Activated T-helper 1 cell treated with Interleukin-2 at 50 U/mL for 16 hours (primary cell): ENCODE data around the gene NXPH4.

Source experiments
- DNase-seq: peaks from one replicate; pipeline ENCODE4 v3.0.0-alpha.2; 2020; ENCODE audit warnings: low read depth

The NXPH4 gene

GRCh38 chr12:57183939-57184725 lies 32.5 kb upstream of the NXPH4 start:
- no peak for DNase-seq

- no peak for DNase-seq
These were observed 31.2 kb upstream of the NXPH4 start for GRCh38 chr12:57185403-57185802.

- no peak for DNase-seq
These were observed 30.6 kb upstream of the NXPH4 start for GRCh38 chr12:57185906-57186508.

DNA sequence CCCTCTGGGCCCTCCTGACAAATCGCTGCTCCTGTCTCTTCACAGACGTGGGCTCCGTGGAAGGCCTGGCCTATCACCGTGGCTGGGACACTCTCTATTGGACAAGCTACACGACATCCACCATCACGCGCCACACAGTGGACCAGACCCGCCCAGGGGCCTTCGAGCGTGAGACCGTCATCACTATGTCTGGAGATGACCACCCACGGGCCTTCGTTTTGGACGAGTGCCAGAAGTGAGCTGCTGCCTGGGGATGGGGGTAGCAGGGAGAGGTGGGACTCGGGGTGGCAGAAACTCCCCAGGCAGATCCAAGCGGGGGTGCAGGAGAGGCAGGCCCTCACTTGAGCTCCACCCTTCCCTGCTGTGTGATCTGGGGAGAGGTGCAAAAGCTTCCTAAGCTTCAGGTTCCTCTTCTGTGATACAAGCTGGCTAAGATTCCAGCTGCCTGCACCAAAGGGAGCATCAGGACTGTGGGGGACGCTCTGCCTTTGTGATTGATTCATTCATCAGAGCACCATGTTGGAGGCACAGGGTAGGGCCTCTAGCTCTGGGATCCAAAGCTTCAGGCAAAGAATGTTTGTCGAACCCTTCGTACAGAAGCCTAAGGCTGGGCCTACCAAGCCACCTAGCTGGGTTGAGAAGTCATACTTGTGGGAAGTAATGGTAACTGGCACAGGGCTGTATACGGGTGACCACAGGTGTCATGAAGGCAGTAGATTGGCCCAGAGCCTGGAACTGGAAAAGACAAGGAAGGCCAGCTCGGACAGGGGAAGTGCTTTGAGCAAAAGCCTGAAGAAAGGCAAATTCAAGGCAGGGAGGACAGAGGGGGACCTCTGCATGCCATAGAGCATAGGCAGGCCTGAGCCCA lies 29.1 kb upstream of the NXPH4 start:
- no peak for DNase-seq

GRCh38 chr12:57188090-57188425 lies 28.5 kb upstream of the NXPH4 start:
- no peak for DNase-seq

DNA sequence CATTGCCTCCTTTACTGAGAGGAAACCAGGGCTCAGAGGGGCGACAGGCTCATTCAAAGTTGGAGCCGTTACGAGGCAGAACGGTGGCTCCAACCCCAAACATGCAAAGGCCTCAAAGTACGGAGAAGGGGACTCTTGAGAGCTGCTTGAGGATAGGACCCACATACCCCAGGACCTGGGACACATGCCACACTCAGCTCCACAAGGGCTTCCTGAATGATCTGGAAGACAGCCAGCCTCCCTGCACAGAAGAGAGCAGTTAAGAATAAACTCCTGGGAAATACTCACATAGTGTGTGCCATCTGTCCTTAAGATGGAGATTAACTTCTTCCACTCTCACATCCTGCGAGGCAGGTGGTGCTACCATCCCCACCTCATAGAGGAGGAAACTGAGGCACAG lies 26.6 kb upstream of the NXPH4 start:
- no peak for DNase-seq

DNA sequence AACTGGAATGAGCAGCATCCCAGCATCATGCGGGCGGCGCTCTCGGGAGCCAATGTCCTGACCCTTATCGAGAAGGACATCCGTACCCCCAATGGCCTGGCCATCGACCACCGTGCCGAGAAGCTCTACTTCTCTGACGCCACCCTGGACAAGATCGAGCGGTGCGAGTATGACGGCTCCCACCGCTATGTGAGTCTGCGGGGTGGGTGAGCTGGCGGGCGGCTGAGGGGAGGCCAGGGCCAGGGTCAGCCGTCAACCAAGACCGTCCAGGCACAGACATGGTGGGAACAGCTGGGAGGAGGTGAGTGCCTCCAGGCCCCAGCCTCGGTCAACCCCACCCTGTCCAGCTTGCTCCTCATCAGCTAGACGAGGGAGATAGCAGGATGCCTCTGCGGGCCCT lies 25.8 kb upstream of the NXPH4 start:
- no peak for DNase-seq

GRCh38 chr12:57191410-57191809 lies 25.2 kb upstream of the NXPH4 start:
- no peak for DNase-seq

- DNase-seq = no peak
These were observed 23.7 kb upstream of the NXPH4 start for GRCh38 chr12:57192920-57193319.

DNA sequence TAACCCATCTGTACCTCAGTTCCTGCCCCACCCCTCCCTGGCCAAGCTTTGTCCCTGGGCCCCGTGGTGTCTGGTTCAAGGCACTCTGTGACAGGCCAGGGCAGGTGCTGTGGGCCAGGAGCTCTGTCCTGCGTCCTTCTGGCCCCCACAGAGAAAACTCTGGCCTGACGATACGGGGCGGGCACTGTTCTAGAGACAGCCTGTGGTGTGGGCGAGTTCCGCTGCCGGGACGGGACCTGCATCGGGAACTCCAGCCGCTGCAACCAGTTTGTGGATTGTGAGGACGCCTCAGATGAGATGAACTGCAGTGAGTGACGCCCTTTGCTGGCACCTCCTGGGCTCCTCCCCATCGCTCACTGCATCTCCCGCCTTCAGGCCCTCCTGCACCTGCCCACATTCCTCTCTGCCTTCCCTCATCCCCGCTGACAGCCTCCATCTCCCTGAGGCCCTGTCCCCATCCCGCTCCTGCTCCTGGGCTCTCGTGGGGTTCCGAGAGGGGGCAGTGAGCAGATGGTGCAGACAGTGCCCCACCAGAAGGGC lies 22.8 kb upstream of the NXPH4 start:
- no peak for DNase-seq

DNA sequence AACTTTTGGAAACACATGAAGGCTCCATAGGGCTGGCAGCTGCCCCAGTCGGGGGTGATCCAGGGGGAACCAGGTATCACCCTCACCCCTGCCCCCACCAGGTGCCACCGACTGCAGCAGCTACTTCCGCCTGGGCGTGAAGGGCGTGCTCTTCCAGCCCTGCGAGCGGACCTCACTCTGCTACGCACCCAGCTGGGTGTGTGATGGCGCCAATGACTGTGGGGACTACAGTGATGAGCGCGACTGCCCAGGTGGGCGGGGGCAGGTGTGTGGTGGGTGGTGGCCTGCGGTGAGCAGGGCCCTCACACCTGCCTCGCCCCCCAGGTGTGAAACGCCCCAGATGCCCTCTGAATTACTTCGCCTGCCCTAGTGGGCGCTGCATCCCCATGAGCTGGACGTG lies 22.3 kb upstream of the NXPH4 start:
- DNase-seq = no peak

- no peak for DNase-seq
These were observed 21.4 kb upstream of the NXPH4 start for GRCh38 chr12:57195186-57195585.

GRCh38 chr12:57195611-57196371 lies 20.8 kb upstream of the NXPH4 start:
- DNase-seq = no peak

DNA sequence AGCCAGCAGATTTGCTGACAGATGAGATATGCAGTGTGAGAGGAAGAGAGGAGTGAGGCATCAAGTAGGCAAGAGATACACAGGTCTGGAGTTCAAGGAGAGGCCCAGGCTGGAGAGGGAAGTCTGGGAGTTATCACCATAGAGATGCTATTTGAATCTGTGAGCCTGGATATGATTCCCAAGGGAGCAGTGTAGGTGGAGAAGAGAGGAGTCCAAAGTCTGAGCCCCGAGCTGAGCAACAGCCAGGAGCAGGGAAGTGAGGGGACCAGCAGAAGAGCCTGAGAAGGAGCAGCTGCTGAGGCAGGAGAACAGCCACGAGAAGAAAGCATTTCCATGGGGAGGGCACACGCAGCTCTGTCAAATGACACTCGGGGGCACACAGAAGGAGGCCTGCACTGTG lies 20.2 kb upstream of the NXPH4 start:
- DNase-seq = no peak

- DNase-seq = no peak
These were observed 19.6 kb upstream of the NXPH4 start for GRCh38 chr12:57196956-57197355.

- no peak for DNase-seq
These were observed 18.3 kb upstream of the NXPH4 start for GRCh38 chr12:57198329-57198728.

DNA sequence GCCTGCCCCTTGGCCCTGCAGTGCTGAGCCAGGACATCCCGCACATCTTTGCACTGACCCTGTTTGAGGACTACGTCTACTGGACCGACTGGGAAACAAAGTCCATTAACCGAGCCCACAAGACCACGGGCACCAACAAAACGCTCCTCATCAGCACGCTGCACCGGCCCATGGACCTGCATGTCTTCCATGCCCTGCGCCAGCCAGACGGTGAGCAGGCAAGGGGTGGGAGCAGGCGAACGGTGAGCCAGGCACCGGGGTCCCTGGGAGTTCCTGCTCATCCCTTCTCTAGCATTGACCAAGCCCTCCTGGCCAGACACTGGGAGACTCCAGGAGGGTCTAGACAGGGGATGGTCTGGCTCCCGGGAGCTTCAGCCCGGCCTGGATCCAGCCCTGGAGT lies 17.4 kb upstream of the NXPH4 start:
- DNase-seq = no peak

DNA sequence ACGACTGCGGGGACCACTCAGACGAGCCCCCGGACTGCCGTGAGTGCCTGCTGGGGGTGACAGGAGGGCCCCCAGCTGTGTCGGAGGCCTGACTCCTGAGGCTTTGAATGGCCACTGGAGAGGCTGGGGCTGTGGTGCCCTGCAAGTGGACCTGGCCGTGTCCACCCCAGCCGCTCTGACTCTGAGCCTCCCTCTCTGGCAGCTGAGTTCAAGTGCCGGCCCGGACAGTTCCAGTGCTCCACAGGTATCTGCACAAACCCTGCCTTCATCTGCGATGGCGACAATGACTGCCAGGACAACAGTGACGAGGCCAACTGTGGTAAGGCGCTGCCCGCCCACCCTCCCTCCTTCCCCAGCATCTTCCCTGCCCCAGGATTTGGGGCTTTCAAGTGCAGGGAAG lies 16.1 kb upstream of the NXPH4 start:
- no peak for DNase-seq

DNA sequence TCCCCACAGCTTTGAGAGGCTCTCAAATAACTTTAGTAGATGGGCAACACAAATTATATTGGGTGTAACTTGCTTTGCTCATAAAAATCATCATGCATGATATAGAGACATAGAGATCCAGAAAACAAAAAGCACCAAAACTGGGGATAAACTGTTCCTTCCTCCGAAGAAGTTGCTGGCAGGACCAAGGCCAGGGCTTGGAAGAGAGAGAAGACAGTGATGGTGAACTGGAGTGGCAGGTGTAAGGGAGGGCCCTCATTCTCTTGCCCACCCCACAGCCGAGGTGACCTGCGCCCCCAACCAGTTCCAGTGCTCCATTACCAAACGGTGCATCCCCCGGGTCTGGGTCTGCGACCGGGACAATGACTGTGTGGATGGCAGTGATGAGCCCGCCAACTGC lies 15.4 kb upstream of the NXPH4 start:
- no peak for DNase-seq

GRCh38 chr12:57201631-57202030 lies 15.0 kb upstream of the NXPH4 start:
- DNase-seq = no peak

GRCh38 chr12:57202321-57202720 lies 14.3 kb upstream of the NXPH4 start:
- DNase-seq = no peak

DNA sequence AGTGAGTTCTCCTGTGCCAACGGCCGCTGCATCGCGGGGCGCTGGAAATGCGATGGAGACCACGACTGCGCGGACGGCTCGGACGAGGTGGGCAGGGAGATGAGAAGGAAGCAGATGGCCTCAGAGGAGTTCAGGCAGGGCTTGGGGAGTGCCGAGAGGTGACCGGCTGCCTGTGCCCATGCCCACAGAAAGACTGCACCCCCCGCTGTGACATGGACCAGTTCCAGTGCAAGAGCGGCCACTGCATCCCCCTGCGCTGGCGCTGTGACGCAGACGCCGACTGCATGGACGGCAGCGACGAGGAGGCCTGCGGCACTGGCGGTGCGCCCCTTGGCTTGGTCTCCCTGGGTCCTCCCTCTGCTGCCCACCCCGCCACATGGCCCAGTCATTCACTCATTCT lies 13.4 kb upstream of the NXPH4 start:
- DNase-seq = no peak
